KMS-11 (cell line): ENCODE results near the gene TRIAP1.

Experiments used
- H2AFZ ChIP-seq: fragments of 200-600 bp; sonication (generic); 2 replicates; pipeline ENCODE4 v1.6.1; 2016; ENCODE audit warnings: antibody characterized with exemption, mixed run types, low read depth
- H3K27ac ChIP-seq: fragments of 200-600 bp; sonication (generic); 2 replicates; pipeline ENCODE4 v1.6.1; 2016; ENCODE audit warnings: mild to moderate bottlenecking, mixed run types
- H3K27me3 ChIP-seq: fragments of 200-600 bp; sonication (generic); 2 replicates; pipeline ENCODE4 v1.6.1; 2017; ENCODE audit warnings: mild to moderate bottlenecking, low read depth, mixed run types, moderate library complexity; ENCODE audit not compliant: insufficient read depth
- H3K36me3 ChIP-seq: fragments of 200-600 bp; sonication (generic); 2 replicates; pipeline ENCODE4 v1.6.1; 2017; ENCODE audit warnings: mild to moderate bottlenecking, mixed run types; ENCODE audit not compliant: insufficient read depth
- H3K4me1 ChIP-seq: fragments of 200-600 bp; sonication (generic); 2 replicates; pipeline ENCODE4 v1.6.1; 2016; ENCODE audit warnings: mild to moderate bottlenecking, low read depth, mixed run types; ENCODE audit not compliant: poor library complexity, severe bottlenecking
- H3K4me2 ChIP-seq: fragments of 200-600 bp; sonication (generic); 2 replicates; pipeline ENCODE4 v1.7.0; 2016; ENCODE audit warnings: mild to moderate bottlenecking, mixed run types
- H3K4me3 ChIP-seq: fragments of 200-600 bp; sonication (generic); IDR thresholded peaks from 2 replicates; pipeline ENCODE4 v1.6.1; 2017; ENCODE audit warnings: low read depth, low read length, mixed read lengths; ENCODE audit not compliant: insufficient read depth
- H3K79me2 ChIP-seq: fragments of 200-600 bp; sonication (generic); 2 replicates; pipeline ENCODE4 v1.6.1; 2016; ENCODE audit warnings: low read depth, mixed run types; ENCODE audit not compliant: insufficient read depth
- H3K9ac ChIP-seq: fragments of 200-600 bp; sonication (generic); 2 replicates; pipeline ENCODE4 v1.6.1; 2016; ENCODE audit warnings: mild to moderate bottlenecking, mixed run types
- H4K20me1 ChIP-seq: fragments of 200-600 bp; sonication (generic); 2 replicates; pipeline ENCODE4 v1.6.1; 2016; ENCODE audit warnings: mild to moderate bottlenecking, mixed run types; ENCODE audit not compliant: insufficient read depth
- TF ChIP-seq, protein P1 (sequence below): fragments of 200-600 bp; sonication (generic); conservative IDR thresholded peaks from 2 replicates; pipeline ENCODE4 v1.6.1; 2017; ENCODE audit warnings: low read depth, mild to moderate bottlenecking, antibody characterized with exemption, low read length, moderate library complexity, mixed read lengths

The TRIAP1 gene

DNA sequence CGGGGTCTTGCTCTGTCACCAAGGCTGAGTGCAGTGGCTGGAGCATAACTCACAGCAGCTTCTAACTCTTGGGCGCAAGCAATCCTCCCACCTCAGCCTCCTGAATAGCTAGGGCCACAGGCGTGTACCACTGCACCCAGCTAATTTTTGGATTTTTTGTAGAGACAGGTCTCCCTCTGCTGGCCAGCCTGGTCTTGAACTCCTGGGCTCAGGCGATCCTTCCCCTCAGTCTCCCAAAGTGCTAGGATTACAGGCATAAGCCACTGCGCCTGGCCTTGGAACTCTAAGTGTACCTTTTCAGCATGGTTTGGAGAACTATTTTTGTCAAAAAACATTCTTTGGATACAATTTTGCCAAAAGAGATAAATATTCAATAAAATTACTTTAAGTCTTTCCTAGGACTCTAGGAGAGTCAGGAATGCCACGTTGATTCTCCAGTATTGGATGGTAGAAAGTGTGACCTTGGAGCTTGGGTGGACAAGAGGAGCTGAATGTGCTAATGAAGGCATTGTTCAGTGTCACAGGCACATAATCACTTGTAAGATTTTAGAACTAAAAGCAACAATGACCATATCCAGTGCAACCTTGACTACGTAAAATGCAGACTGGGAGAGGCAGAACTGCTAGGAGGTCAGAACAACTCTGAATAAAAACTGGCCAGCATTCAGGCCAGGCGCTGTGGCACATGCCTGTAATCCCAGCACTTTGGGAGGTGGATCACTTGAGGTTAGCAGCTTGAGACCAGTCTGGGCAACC, 20.6 kb upstream of the TRIAP1 start:
- TF ChIP-seq, protein P1, sequence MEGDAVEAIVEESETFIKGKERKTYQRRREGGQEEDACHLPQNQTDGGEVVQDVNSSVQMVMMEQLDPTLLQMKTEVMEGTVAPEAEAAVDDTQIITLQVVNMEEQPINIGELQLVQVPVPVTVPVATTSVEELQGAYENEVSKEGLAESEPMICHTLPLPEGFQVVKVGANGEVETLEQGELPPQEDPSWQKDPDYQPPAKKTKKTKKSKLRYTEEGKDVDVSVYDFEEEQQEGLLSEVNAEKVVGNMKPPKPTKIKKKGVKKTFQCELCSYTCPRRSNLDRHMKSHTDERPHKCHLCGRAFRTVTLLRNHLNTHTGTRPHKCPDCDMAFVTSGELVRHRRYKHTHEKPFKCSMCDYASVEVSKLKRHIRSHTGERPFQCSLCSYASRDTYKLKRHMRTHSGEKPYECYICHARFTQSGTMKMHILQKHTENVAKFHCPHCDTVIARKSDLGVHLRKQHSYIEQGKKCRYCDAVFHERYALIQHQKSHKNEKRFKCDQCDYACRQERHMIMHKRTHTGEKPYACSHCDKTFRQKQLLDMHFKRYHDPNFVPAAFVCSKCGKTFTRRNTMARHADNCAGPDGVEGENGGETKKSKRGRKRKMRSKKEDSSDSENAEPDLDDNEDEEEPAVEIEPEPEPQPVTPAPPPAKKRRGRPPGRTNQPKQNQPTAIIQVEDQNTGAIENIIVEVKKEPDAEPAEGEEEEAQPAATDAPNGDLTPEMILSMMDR, result peak; percentile 62
- no peak overlapping the region for H3K4me2 ChIP-seq
- no peak overlapping the region for H3K27ac ChIP-seq

GRCh38 chr12:120465756-120466155, 19.6 kb upstream of the TRIAP1 start:
- Histone ChIP-seq H2AFZ (no peak overlapping the region), H3K27me3 (no peaks in the 10 kb centered on the region), H3K4me3 (no peak overlapping the region), H3K9ac (no peak overlapping the region), H3K36me3 (peaks cover 4% of the 10 kb centered on the region; the same call in 1 of the 2 replicates), H3K79me2 (peaks cover 46% of the 10 kb centered on the region), H3K4me1 (peaks cover 9% of the 10 kb centered on the region), H3K27ac (no peak overlapping the region), H3K4me2 (no peak overlapping the region), H4K20me1 (0 out of 2 replicates have a peak, but pooled peaks cover 3% of the 10 kb centered on the region)
- TF ChIP-seq, protein P1, result no peak

More for the DNA sequence above, 20.6 kb upstream of the TRIAP1 start:
- peaks cover 46% of the 10 kb centered on the region for H3K79me2 ChIP-seq
- H3K36me3 ChIP-seq, result peaks cover 4% of the 10 kb centered on the region; the same call in 1 of the 2 replicates
- no peaks in the 10 kb centered on the region for H3K27me3 ChIP-seq
- no peak overlapping the region for H3K4me3 ChIP-seq
- H3K9ac ChIP-seq, result no peak overlapping the region
- H2AFZ ChIP-seq, result no peak overlapping the region
- H4K20me1 ChIP-seq, result 0 out of 2 replicates have a peak, but pooled peaks cover 3% of the 10 kb centered on the region
- H3K4me1 ChIP-seq, result peaks cover 9% of the 10 kb centered on the region

GRCh38 chr12:120463712-120464111, 17.5 kb upstream of the TRIAP1 start:
- H3K79me2 ChIP-seq, result peaks cover 42% of the 10 kb centered on the region

DNA sequence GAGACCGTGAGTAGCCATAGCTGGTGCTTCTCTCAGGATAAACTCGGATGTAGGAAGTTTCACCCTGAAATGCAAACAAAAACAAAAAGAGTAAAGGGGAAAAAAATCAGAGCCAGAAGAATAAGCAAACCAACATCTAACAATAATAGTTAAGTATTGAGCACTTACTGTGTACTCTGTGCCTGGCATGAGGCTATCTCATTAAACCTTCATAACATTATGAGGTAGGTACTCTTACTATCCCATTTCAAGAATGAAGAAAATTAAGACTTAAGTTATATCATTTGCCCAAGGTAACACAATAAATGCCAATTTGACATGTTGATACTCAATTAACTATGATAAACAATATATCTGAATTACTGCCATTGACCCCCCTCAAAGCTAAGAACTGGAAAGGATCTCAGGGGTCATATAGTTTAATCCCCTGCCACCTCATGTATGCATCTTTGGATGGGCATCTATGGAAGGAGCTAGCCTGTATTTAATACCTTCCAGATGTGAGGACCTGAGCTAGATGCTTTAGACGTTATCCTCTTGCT, 16.0 kb upstream of the TRIAP1 start:
- H3K79me2 ChIP-seq, result peaks cover 27% of the 10 kb centered on the region; the same call in 1 of the 2 replicates
- no peaks in the 10 kb centered on the region for H3K27me3 ChIP-seq
- no peak overlapping the region for H3K4me3 ChIP-seq
- TF ChIP-seq, protein P1, result no peak
- H3K27ac ChIP-seq, result no peak overlapping the region
- no peak overlapping the region for H3K4me2 ChIP-seq
- H3K4me1 ChIP-seq, result peaks cover 5% of the 10 kb centered on the region
- H2AFZ ChIP-seq, result no peak overlapping the region
- H3K36me3 ChIP-seq, result peaks cover 4% of the 10 kb centered on the region; the same call in 1 of the 2 replicates
- H4K20me1 ChIP-seq, result 0 out of 2 replicates have a peak, but pooled peaks cover 3% of the 10 kb centered on the region
- no peak overlapping the region for H3K9ac ChIP-seq

More at GRCh38 chr12:120463712-120464111, 17.5 kb upstream of the TRIAP1 start:
- H3K4me3 ChIP-seq, result no peak overlapping the region
- no peak overlapping the region for H3K4me2 ChIP-seq
- H3K27me3 ChIP-seq, result no peaks in the 10 kb centered on the region
- H4K20me1 ChIP-seq, result 0 out of 2 replicates have a peak, but pooled peaks cover 3% of the 10 kb centered on the region
- no peak overlapping the region for H2AFZ ChIP-seq
- peaks cover 4% of the 10 kb centered on the region; the same call in 1 of the 2 replicates for H3K36me3 ChIP-seq
- no peak overlapping the region for H3K9ac ChIP-seq
- H3K4me1 ChIP-seq, result peaks cover 9% of the 10 kb centered on the region
- no peak overlapping the region for H3K27ac ChIP-seq
- TF ChIP-seq, protein P1, result no peak
